Stomach (tissue), 4 donors: ENCODE results near the gene MAP7D3.

Experiments
- CTCF ChIP-seq, 7 experiments: fragments of 450-650 bp in 4 of 7; fragments of 200-600 bp in 3 of 7; sonication (generic) in 3 of 7; IDR thresholded peaks; one replicate each; pipeline ENCODE4 v1.5.1; 2016 to 2019; ENCODE audit warnings: antibody characterized with exemption in 7 of 7, control low read depth in 2 of 7, mild to moderate bottlenecking in 1 of 7
- POLR2A ChIP-seq, 4 donors: fragments of 450-650 bp; IDR thresholded peaks; one replicate each; pipeline ENCODE4 v1.6.1; 2016; ENCODE audit warnings: antibody characterized with exemption in 4 of 4, control low read depth in 2 of 4, mild to moderate bottlenecking in 1 of 4, moderate library complexity in 1 of 4

GRCh38 chrX:136220540-136220939, 30.7 kb downstream of the MAP7D3 start:
- TF ChIP-seq CTCF (IDR thresholded peaks at IDR 0.05) (no peak), POLR2A (IDR thresholded peaks at IDR 0.05) (no peak)
